NCI-H524 (cell line): Measurements from ENCODE around the gene TACC2.

Experiments used
- DNase-seq, 2 experiments: peaks; one replicate each; lab custom pipeline; 2025; lab: John Stamatoyannopoulos, UW

Gene TACC2

DNA sequence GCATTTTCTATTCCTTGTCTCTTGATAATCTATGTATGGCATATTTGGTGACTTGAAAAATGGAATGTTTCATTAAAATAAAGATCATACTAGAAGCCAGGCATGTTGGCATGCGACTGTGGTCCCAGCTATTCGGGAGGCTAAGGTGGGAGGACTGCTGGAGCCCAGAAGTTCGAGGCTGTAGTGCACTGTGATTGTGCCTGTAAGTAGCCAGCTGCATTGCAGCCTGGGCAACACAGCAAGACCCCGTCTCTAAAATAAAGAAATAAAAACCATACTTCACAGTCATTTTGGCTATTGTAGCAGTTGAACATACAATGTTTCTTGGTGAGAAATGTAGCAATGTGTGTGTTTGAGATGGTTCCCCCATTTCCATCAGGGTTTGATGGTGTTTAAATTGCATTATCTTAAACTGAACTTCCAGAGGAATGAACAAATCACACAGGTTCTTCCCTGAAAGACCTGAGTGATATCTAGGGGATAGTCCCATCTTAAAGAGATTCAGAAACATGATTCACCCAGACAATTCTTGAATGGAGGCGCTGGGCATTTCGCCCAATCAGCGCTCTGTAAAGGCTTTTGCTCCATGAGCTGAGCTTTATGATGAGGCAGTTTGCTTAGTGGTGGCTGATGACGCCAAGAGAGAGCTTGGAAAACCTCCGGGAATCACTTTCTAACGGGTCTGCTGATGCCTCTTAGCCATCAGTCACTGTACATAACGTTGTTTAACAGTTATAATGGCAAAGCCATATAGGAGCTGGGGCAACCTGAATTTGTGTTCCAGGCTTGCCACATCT is 262.7 kb downstream of the TACC2 start:
- no peak for DNase-seq

DNA sequence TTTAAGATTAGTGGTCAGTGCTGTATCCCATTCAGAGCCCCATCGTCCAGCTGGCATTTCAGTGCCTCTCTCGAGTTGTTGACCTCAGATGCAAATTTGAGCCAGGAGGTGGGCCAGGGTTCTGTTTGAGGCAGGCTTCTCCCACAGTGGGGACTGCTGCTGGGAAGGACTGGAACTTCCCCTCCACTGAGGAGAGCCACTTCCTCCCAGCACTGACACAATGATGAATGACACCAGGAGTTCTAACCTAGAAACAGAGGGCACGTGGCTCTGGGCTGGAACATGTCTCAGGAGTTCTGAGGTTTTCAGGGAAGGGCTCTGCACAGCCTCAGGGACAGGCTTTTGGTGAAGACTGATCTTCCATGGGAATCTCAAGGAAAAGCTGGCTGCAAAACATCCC is 263.8 kb downstream of the TACC2 start:
- no peak for DNase-seq

DNA sequence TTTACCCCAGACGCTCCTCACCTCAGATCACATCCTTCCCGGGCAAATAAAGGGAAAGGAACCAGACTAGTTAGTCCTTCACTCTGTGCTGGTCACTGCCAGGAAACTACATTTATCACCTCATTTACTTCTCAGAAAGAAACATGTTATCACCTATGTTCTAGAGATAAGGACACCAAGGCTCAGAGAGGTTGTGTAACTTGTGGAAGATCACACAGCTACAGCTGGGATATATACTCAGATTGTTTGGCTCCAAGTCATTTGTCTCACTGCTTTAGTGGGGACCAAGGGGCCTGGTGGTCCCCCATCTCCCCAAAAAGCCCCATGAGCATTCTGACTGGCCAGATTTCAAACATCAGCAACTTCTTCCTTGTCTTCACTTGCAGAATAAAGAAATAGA is 264.6 kb downstream of the TACC2 start:
- no peak for DNase-seq

DNA sequence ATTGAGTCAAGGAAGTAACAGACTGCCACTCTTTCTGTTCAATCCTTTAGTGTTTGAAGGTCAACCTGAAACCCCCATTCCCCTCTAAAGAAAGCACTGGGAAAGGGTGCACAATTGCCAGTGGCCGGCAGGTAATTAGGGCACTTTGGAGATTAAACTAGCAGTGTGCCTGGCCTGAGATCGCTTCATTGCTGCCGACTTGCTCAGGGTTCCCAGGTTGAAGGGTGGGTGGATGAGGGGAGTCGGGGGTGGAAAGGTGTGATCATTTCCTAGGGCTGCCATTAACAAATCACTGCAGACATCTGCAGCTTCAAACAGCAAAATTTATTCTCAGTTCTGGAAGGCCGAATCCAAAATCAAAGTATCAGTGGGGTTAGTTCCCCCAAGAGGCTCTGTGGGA is 265.9 kb downstream of the TACC2 start:
- DNase-seq, result no peak

DNA sequence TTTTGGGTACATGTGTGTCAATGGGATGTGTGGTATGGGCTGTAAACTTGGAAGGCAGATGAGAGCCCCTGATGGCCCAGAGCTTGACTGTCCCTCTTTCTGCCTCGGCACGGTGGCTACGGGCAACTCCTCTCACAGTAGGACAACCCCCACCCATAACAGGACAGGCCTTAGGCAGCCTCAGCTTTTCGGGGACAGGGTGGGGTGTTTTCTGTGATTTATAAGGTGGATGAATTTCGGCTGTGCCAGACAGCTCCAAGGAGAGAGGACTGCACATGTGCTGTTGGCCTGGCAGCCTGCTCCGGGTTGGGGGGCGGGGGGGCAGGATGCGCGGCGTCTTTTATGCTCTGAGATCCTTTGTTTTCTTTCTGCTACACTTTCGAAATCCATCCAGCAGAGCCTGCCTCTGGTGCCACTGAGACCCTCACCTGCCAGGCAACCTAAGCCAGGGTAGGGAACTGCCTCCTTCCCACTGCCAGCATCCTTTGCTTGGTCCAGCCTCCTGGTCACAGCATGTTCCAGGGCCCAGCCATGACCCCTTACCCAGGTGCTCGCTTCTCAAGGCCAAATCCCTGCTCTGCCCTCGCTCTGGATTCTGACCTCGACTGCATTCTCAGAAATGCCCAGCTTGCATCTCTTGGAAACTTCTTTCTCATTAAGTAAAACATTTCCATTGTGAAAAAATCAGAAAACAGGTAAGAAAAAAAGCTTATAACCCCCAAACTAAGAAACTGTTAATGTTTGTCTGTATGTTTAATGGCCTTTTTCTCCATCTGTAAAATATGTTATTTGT is 266.7 kb downstream of the TACC2 start:
- DNase-seq, result no peak

DNA sequence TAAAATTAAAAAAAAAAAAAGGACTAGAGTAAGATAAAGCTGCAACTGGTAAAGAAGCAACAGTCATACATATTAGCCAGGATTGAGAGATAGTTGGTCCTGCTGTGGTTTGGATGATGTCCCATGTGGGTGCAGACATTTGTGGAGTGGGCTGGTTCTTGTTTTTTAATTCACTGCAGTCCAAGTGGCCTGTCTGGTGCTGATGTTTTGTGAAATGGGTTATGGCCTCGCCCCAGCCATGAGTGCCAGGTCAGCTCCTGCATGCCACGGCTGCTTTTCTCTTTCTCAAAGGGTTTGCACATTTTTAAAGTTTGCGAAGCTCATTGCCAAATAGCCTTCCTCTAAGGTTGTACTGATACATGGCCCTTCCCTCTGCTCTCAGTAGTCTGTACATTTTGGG is 268.1 kb downstream of the TACC2 start:
- DNase-seq, result no peak

- DNase-seq, result no peak
These were observed 269.4 kb downstream of the TACC2 start for GRCh38 chr10:122258136-122259074.

DNA sequence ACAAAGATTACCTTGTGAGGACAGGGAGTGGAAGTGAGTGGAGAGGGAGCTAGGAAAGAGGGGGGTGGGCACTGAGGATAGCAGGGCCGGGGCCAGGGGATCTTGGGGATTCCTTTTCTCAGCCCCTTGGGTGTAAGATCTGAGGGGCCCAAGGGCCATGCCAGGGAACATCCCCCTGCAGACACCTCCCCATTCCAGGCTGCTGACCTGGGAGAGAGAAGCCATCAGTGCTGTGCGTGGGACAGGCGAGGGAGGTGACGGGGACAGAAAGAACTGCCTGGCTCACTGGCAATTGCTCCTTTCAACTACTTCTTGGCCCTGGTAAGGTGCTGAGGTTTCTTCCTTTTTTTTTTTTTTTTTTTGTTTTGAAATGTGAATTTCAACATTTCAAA is 270.1 kb downstream of the TACC2 start:
- no peak for DNase-seq

DNA sequence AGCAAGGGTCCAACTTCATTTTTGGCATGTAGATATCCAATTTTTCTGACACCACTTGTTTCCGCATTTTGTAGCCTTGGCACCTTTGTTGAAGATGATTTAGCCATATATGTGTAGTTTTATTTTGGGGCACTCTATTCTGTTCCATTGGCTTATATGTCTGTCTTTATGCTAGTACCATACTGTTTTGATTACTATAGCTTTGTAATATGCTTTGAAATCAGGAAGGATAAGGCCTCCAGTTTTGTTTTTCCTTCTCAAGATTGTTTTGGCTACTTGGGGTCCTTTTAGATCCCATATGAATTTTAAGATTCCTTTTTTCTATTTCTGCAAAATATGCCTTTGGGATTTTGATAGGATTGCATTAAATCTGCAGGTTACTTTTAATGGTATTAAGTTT is 272.6 kb downstream of the TACC2 start:
- DNase-seq, result no peak

DNA sequence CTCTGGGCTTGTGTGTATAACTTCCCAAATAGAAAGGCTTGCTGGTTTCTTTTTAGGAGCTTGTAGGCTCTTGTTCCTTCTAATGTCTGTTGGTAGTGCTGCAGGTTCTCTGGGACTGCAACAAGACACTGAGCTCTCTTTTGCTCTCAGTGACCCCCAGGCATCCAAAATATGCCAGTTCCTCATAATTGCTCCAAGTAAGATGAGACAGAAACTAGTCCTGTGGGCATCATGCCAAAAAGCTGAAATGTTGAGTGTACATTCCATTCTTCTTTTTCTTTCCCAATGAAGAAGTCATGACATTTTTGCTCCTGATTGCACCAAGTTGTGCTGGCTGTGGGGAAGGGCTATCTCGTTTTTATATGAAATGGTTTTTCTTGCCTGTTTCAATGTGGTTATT is 275.0 kb downstream of the TACC2 start:
- DNase-seq, result no peak

- DNase-seq, result no peak
These were observed 275.5 kb downstream of the TACC2 start for GRCh38 chr10:122264436-122264835.

- no peak for DNase-seq
These were observed 276.0 kb downstream of the TACC2 start for GRCh38 chr10:122264931-122265330.

- no peak for DNase-seq
These were observed 276.9 kb downstream of the TACC2 start for GRCh38 chr10:122265896-122266295.

DNA sequence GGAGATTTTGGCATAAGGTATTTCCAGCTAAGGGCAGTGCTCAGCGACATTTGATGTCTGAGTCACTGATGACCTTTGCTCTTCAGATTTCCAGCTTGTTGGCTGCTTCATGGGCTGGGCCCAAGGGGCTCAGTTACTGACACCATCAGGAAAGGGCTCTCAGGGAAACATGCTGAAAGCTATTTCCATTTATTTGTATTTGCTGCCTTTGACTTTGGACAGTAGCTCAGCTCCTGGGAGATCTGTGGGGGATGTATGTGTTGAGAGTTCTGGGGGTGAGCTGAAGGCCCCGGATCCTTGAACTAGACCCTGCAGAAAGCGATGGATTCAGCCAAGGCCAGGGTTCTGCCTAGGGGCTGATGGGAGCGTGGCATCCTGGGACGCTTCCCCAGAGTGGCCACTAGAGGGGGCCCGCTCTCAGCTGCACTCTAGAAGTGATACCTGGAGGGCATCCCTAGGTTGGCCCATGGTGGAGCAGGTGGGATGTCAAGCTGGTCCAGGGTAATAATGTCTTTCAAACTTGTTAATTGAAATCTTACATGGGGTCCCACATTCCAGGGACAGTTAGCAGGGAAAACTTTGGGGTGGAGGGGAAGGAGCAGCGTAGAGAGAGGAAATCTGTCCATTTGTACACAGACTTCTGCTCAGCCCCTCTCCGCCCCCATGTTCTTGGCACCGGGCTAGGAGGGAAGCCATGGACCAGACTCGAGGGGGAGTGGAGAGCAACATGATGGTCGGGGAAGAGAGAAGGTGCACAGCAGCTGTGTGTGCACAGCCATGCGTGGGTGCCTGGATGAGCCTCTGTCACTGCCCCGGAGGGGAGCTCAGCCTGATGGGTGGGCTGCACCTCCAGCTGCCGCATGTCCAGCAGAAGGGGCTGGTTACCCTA is 279.1 kb downstream of the TACC2 start:
- DNase-seq, result peak; percentile 46 to 59

DNA sequence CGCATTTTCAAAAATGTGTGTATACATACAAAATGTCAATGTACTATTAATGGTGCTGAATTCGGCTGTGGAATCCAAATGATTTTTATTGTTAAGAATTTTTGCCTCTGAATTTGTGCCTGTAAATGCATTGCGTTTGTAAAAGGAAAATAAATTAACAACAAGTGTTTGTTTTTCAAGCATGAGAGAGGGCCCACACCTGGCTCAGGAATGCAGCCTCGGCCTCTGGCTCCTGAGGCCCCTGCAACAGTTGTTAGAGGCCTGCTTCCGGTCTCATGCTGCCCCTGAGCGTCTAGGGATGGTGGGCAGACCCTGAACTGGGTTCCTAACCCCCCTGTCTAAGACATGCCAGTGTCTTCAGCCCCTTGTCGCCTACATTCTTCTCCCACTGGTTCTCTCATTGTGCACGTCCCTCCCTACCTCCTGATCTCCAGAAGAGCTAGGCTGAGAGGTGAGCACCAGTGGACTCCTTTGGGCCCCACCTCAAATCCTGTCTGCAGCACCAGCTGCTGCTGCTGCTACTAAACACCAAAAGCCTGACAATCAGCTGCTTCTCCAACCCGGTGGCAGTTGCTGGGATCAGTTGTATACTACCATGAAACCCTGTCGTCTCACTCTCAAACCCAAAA is 280.2 kb downstream of the TACC2 start:
- peak in 1 of 2 experiments; percentile 11 for DNase-seq

GRCh38 chr10:122271076-122271475 is 282.1 kb downstream of the TACC2 start, which contains the start of gene BTBD16:
BTBD16 (plus strand) TSS chr10:122271296; CDS start chr10:122275082, 3,786 bp downstream.
- DNase-seq, result no peak

DNA sequence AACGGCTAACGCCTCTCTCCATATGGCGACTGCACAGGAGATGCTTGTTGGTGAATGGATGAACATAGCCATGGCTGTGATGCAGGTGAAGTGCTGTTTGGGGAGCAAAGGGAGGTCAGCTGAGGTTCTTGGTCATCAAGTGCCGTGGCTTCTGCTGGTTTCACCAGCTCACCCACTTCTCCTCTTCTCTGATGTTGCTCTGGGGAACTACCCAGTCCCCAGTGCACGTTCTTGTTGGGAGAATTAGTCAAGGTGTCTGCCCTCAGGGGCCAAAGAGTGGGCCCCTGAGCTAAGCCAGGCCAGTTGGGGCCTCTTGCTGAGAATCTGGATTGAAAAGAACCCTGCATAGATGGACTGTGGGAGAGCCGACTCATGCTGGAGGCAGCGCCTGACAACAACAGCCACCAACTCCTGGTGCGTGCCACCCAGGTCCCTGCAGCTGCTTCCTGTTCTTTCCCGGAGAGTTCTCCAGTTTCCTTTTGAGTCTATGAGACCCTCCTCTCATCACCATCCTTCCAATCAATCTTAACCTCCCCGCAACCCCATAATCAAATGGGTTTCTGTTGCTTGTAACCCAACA is 285.1 kb downstream of the TACC2 start:
- no peak for DNase-seq

DNA sequence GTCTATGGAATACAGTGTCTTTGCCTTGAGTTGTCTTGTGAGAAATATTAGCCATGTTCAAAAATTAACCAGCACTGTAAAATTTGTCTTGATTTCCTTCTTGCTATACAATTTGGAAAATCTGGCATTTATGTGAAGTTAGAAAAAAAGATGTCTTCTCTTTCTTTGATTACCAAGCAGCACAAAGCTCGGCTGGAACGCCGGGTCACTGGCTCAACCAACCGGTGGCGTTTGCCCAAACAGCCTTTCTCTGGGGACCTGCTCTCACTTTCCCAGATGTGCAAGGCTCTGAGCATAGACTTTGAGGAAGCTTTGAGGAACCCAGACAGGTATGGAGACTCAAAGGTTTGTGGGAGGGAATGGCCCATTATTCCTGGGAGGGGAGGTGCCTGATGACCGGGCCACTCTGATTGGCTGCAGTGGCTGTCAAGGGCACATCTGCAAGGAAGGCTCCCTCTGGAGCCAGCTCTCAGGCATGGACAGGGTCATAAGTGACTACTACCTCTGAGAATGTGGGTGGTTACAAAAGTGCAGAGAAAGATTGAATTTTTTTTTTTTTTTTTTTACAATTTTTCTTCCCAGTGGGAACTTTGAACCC is 287.7 kb downstream of the TACC2 start:
- no peak for DNase-seq

DNA sequence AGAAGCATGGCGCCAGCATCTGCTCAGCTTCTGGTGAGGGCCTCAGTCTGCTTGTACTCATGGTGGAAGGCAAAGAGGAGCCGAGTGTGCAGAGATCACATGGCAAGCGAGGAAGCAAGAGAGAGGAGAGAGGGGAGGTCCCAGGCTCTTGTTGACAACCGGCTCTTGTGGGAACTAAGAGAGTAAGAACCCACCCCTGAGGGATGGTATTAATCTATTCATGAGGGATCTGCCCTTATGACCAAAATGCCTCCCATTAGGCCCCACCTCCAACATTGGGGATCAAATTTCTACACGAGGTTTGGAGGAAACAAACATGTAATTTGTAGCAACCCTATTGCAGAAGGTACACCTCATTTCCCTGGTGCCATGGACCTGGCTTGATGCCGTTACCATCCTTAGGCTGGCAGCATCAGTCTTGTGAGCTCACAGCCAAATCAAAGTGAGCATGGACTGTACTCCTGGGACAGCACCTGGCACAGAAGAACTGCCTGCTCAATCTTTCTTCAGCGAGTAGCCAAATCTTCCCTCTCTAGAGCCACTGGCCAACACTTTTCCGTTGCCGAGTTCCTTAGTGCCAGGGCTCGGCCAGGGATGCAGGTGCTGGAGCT is 288.7 kb downstream of the TACC2 start:
- no peak for DNase-seq
